Measurements from ENCODE around the gene IFT22.
"Not testable (repeated sequence)": the region's sequence is repeated elsewhere in the genome, so short reads cannot be mapped to it uniquely, and the experiment has no call there.

Gene IFT22

GRCh38 chr7:101288439-101288838, 33.2 kb downstream of the IFT22 start:
- in situ Hi-C loops (cut with MboI; ENCODE audit: low sequenced_read_pairs, unreplicated experiment) = no loop called here
- TF ChIP-seq CTCF (IDR thresholded peaks at IDR 0.05; ENCODE audit: borderline replicate concordance, control extremely low read depth, extremely low read depth, insufficient read depth, missing control alignments) = no peak
- no peak for DNase-seq (ENCODE audit: low spot score)

- TF ChIP-seq CTCF (IDR thresholded peaks at IDR 0.05; ENCODE audit: borderline replicate concordance, control extremely low read depth, extremely low read depth, insufficient read depth, missing control alignments) = no peak
- no peak for DNase-seq (ENCODE audit: low spot score)
- in situ Hi-C loops (cut with MboI; ENCODE audit: low sequenced_read_pairs, unreplicated experiment) = no loop called here
Observed at GRCh38 chr7:101287032-101287431, 34.6 kb downstream of the IFT22 start.

GRCh38 chr7:101285880-101286279, 35.7 kb downstream of the IFT22 start:
- in situ Hi-C loops (cut with MboI; ENCODE audit: low sequenced_read_pairs, unreplicated experiment); DNase-seq (ENCODE audit: low spot score): not testable (repeated sequence)

- in situ Hi-C loops (cut with MboI; ENCODE audit: low sequenced_read_pairs, unreplicated experiment) = no loop called here
- TF ChIP-seq CTCF (IDR thresholded peaks at IDR 0.05; ENCODE audit: borderline replicate concordance, control extremely low read depth, extremely low read depth, insufficient read depth, missing control alignments) = no peak
- DNase-seq (ENCODE audit: low spot score) = no peak
Observed at GRCh38 chr7:101285171-101285570, 36.4 kb downstream of the IFT22 start.

- DNase-seq (ENCODE audit: low spot score); in situ Hi-C loops (cut with MboI; ENCODE audit: low sequenced_read_pairs, unreplicated experiment): not testable (repeated sequence)
Observed at GRCh38 chr7:101280912-101281311, 40.7 kb downstream of the IFT22 start.

- in situ Hi-C loops (cut with MboI; ENCODE audit: low sequenced_read_pairs, unreplicated experiment) = no loop called here
- no peak for DNase-seq (ENCODE audit: low spot score)
- TF ChIP-seq CTCF (IDR thresholded peaks at IDR 0.05; ENCODE audit: borderline replicate concordance, control extremely low read depth, extremely low read depth, insufficient read depth, missing control alignments) = no peak
Observed at GRCh38 chr7:101278461-101279292, 42.9 kb downstream of the IFT22 start.

GRCh38 chr7:101277155-101277554, 44.5 kb downstream of the IFT22 start:
- DNase-seq (ENCODE audit: low spot score) = no peak
- in situ Hi-C loops (cut with MboI; ENCODE audit: low sequenced_read_pairs, unreplicated experiment) = no loop called here
- TF ChIP-seq CTCF (IDR thresholded peaks at IDR 0.05; ENCODE audit: borderline replicate concordance, control extremely low read depth, extremely low read depth, insufficient read depth, missing control alignments) = no peak

- in situ Hi-C loops (cut with MboI; ENCODE audit: low sequenced_read_pairs, unreplicated experiment) = no loop called here
- no peak for DNase-seq (ENCODE audit: low spot score)
- TF ChIP-seq CTCF (IDR thresholded peaks at IDR 0.05; ENCODE audit: borderline replicate concordance, control extremely low read depth, extremely low read depth, insufficient read depth, missing control alignments) = no peak
Observed at GRCh38 chr7:101273206-101273605, 48.4 kb downstream of the IFT22 start.

All from GM13976 (cell line).